GM23338 (cell line): ENCODE results near the gene FLNA.

ENCODE experiments used
- CREB1 ChIP-seq: fragments of 250-450 bp; sonication (Bioruptor Pico); IDR thresholded peaks from 2 replicates; pipeline ENCODE4 v1.5.0; 2020; ENCODE audit warnings: low read depth, mild to moderate bottlenecking, moderate library complexity
- EZH2 ChIP-seq: fragments of 200-600 bp; sonication (generic); IDR thresholded peaks from one replicate; pipeline ENCODE4 v1.8.0; 2017; ENCODE audit warnings: antibody characterized with exemption, mild to moderate bottlenecking, low read depth; ENCODE audit not compliant: unreplicated experiment
- EZH2phosphoT487 ChIP-seq: fragments of 200-600 bp; sonication (generic); IDR thresholded peaks from one replicate; pipeline ENCODE4 v1.8.1; 2018; ENCODE audit warnings: antibody characterized with exemption; ENCODE audit not compliant: unreplicated experiment
- POLR2AphosphoS5 ChIP-seq: IDR thresholded peaks from 2 replicates; pipeline ENCODE4 v1.6.1; 2016; ENCODE audit warnings: antibody characterized with exemption, low read depth
- ZNF114 ChIP-seq: fragments of 250-450 bp; sonication (Bioruptor Pico); IDR thresholded peaks from 2 replicates; pipeline ENCODE4 v1.5.0; 2020; ENCODE audit warnings: mild to moderate bottlenecking, moderate library complexity
- TF ChIP-seq, protein P1 (sequence below), 2 experiments: fragments of 200-600 bp in 1 of 2; sonication (generic) in 1 of 2; conservative IDR thresholded peaks; 2 replicates each; pipeline versions ENCODE4 v1.5.1 to v1.6.1; 2016 to 2017; ENCODE audit warnings: antibody characterized with exemption in 2 of 2, low read depth in 2 of 2, mild to moderate bottlenecking in 2 of 2, moderate library complexity in 1 of 2

DNA sequence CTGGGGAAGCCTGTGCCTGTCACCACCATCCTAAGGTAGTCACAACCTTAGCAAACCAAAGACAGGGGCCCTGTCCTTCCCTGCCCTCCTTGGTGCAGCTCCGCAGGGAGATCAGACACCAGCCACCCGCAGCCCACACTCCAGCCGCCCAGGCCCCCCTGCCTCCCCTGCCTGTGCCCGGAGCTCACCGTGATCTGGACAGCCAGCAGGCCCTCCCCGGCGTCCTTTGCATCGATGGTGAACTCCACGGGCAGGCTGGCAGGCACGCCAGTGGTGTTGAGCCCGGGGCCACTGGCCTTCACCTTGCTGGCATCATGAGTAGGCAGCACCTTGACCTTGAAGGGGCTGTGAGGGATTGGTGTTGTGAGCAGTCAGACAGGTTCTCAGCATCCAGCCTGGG is 16.4 kb downstream of the FLNA start:
- TF ChIP-seq, protein P1, sequence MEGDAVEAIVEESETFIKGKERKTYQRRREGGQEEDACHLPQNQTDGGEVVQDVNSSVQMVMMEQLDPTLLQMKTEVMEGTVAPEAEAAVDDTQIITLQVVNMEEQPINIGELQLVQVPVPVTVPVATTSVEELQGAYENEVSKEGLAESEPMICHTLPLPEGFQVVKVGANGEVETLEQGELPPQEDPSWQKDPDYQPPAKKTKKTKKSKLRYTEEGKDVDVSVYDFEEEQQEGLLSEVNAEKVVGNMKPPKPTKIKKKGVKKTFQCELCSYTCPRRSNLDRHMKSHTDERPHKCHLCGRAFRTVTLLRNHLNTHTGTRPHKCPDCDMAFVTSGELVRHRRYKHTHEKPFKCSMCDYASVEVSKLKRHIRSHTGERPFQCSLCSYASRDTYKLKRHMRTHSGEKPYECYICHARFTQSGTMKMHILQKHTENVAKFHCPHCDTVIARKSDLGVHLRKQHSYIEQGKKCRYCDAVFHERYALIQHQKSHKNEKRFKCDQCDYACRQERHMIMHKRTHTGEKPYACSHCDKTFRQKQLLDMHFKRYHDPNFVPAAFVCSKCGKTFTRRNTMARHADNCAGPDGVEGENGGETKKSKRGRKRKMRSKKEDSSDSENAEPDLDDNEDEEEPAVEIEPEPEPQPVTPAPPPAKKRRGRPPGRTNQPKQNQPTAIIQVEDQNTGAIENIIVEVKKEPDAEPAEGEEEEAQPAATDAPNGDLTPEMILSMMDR (conservative IDR thresholded peaks at IDR 0.05; ENCODE audit: low read depth in 2 of 2), result no peak
- TF ChIP-seq EZH2phosphoT487 (no peak), CREB1 (CRISPR knock-in tag) (no peak), ZNF114 (CRISPR knock-in tag) (no peak), POLR2AphosphoS5 (no peak), EZH2 (no peak)
